Measurements from ENCODE around the gene PAQR3. TPM values are rescaled to one million over a fixed set of nuclear protein-coding genes. Genes with fewer than 3 reads are reported as not detected.

Gene PAQR3
- 19.2 and 20.5 TPM in 2 replicates for total RNA-seq

GRCh38 chr4:78938868-78939666, at the start of gene PAQR3:
Gene PAQR3, minus strand, starts transcription at chr4:78939438. Its CDS starts 214 bp downstream, at chr4:78939224.

Other genes starting within 250 kb of the PAQR3 start
- 40.4 and 41.5 TPM in 2 replicates for gene BMP2K, start 163.1 kb downstream of the PAQR3 start, total RNA-seq